ENCODE measurements around the gene CACNA1C.

Gene CACNA1C

DNA sequence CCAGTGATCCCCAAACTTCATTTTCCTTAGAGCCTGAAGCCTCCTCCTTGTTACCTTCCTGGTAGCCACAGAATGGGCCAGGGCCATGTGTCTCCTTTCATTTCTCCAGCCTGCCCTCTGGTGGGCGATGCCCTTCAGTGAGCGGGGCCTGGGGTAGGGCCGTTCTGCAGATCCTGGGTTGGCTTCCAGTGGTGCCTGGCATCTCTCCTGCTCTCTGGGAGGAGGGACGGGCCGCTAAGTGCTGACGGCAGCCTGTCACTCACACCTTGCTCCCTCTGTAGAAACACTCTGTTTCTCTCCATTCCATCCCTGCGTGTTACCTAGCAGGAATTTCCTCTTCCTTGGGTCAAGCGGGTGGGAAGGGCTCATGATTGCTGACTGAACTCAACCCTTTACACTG, 232.1 kb downstream of the CACNA1C start:
- no peak for ATAC-seq

DNA sequence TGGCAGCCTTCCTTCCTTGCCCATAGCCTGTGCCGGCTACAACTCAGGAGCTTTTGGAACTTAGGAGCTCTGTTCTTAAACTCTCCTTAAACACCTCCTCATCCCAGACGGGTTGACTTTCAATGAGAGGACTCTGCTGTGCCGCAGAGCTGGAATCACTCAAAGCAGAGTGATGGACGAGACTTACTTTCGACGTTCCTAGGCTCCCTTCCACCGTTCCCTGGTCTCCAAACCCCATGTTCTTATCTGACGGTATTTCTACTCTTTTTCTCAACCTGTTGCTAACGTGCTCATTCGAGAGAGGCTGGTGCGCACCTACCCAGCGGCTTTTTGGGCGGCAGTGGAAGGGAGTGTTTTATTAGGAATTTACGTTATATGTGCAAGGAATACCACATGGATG, 232.7 kb downstream of the CACNA1C start:
- no peak for ATAC-seq

DNA sequence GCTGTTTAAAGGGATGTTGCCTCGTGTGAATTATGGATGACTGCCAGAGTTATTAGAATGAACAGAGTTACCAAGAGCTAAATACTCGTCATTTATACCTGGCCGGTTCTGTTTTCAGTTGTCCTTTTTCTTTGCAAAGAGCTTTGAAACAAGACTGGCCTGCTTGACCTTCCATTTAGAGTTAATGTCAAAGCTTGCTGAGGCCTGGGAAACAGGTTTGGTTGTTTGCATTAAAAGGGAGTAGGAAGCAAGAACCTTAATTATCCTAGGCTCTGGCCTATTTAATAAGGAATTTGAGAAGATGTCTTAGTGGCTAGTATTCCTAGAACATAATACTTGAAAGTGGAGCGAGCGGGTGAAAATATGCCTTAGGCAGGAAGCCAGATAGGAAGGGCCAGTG, 233.3 kb downstream of the CACNA1C start:
- no peak for ATAC-seq

DNA sequence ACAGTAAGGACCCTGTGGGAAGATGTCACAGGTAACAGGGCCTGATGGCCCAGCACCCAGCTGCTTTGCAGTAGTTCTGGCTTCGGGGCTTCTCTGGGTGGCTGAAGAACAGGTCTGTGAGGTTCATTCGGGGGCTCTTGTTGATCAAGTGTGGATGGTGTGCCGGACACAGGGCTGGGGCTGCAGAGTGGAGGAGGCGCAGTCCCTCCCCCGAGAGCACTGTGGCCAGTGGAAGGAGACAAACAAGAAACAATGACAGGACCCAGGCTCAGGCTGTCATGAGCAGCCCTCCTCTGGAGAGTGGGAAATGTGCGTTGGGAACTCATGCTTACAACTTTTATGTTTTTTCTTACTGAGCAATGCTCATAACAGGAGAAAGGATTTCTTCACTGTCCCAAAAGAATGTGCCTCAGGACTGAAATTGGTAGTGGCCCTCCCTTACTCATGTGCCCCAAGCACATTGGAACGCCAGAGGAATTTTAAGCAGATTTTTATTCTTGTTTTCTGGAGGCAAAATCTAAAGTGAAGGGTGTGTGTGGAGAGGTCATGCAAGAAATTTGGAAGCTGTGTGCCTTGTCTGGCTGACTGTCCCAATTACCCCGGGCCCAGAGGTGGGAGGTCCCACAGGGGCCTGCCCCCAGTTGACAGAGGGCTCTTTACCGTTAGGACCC, 233.8 kb downstream of the CACNA1C start:
- no peak for ATAC-seq

DNA sequence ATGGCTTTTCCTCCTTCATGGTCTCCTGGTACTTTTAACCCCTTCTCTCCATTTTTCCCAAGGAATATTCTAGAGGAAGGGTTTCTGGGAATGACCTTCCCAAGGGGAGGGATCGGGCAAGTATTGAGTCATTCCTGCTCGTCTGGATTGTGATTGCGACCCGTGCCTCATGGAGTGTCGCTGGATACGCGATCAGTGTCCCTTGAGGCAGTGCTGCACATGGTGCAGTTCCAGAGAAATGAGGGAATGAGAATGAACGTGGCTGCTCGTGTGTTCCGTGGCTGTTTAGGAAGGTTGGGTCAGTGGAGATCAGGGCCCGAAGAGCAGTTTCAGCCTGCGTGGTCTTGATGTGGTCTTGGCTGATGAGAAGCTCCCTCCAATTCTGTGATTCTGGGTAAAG, 234.4 kb downstream of the CACNA1C start:
- no peak for ATAC-seq

DNA sequence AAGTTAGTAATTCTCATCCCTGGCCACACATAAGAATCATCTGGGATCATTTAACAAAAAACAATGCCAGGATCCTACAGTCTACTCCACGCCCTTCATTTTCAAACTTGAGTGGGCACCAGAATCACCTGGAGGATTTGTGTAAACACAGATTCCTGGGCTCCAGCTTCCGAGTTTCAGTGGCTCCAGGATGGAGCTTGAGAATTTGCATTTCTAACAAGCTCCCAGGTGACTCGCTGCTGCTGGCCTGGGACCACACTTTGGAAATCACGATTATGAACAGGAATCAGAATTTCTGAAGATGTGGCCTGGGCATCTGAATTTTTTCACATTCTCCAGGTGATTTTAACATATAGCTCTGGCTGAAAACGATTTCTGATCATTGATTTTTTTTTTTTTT, 234.8 kb downstream of the CACNA1C start:
- no peak for ATAC-seq

DNA sequence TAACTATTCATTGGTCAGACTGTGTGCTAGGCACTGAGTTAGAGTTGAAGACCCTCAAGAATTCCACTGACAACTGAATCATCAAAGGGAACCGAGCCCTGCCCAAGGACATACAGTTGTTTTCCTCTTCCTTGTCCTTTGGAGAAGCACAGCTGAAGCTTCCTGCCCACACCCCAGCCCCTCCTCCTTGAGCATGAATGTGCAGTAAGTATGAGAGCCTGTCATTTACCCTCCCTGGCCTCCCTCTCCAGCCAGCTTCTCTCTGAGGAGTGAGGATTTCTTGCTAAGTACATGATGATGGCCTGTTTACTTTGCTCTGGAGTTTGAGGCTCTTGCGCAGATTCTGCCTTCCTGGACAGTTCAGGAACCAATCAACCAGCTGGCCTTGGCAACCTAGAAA, 235.2 kb downstream of the CACNA1C start:
- ATAC-seq: no peak

DNA sequence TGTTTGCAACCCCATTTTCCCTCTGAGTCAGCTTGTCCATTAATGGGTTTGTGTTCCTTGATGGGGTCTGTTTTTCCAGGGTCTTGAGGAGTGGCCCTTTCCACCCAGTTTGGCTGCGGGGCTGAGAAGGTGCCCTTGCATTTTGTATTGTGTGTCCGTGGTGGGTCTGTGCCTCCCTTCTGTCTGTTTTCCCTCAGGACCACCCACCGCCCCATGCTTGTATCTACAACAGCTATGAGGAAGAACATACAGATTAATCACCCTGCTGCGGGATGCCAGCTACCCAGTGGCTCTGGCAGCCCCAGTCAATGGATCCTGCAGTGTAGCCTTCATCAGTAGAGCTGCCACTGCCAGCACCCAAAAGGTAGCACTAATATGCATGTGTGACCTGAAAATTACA, 235.7 kb downstream of the CACNA1C start:
- ATAC-seq: no peak

DNA sequence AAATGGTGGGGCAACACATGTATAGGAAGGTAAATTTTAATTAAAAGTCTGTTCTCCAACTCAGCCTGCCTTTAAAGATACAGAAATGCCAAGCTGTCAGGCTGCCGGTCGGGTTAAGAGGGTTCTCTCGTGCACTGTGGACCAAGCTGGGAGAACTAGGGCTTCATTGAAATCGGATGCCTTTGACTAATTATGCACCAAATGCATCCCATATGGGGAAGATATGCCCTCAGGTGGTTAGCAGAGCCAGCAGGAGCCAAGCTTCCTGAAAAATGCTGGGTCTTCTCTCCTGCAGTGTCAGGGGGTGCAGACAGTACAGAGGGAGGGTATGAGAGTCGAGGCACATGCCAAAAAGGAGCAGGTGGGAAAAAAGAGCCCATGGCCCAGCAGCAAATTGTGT, 236.1 kb downstream of the CACNA1C start:
- no peak for ATAC-seq

DNA sequence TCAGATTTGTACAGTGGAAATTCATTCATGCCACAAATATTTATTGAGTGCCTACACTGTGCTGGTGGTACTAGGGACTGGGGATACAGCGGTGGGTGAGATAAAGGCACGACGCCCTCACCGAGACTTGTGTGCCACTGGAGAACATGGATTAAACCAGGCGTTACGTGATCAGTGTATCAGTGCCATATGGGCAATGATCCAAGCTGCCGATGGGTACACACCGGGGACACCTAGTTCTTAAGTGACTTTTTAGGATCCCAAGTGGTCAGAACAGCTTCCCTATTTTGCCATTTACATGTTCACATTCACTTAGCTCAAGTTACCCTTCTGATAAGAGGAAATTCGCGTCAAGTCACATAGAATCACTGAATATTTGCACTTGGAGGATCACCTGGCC, 236.7 kb downstream of the CACNA1C start:
- ATAC-seq: no peak

DNA sequence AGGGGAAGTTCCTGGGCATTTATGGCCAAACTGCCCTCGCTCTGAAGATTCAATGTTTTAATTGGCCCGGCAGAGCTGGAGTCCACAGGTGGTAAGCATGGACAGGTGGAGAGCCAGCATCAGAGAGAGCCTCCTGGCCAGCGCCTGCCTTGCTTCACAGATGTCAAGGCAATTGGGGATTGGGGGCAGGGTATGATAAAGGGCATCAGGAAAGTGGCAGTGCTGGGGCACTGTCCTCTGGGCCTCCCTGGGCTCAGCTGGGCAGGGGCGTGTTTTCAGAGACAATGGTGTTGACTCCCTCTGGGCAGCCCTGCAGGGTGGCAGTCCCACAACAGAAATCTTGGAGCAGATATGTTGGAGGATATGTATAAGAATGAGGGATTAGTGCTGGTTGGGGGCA, 237.3 kb downstream of the CACNA1C start:
- ATAC-seq: no peak

DNA sequence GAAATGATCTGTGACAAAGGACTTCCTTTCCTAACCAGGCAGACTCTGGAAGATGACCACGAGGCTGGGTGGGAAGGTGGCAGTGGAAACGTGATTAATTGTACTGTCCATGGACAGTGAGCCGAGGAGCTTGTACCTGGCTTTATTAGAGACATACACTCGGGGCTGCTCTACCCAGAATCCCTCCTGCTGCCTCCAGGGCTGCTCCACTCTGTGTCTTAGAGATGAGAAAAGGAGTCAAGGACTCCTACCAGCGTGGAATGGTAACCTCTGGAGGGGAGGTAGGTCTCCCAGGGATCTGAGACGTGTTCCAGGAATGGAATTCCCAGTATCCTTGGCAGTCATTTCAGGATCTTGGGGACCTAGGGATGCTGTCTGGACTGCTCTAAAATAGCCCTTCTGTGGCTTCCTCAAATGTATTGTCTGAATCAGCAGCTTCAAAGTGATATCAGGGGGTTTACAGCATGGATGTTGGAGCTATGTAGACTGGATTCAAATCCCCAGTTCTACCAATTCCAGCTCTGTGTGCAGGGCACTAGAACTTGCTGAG, 237.8 kb downstream of the CACNA1C start:
- no peak for ATAC-seq

DNA sequence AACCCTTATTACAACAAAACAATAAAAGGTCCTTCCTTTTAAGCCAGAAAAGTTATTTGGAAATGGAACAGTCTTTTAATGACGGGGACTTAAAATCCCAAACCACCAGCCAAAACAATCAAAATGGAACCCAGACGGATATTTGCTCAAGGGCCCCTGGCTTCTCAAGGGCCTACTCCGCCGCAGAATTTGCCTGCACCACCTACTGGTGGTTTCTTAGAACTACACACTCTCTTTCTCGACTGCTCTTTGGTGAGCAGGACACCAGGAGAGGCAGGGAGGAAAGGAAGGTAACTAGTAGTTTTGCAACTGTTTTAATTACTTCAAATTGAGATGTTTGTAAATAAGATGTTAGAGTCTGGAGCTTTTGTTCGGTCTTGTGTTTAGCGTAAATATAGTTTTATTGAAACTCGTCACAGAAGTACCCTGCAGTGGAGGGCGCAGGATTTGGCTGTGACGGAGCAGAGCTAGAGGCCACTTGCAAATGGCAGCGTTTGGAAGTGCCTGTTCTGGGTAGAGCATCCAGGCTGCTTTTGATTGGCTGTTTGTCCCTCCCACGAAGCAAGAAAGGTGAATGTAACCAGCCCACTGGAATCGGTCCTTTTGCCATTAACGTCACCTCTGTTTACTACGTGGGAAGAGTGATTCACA, 238.5 kb downstream of the CACNA1C start:
- ATAC-seq: no peak

DNA sequence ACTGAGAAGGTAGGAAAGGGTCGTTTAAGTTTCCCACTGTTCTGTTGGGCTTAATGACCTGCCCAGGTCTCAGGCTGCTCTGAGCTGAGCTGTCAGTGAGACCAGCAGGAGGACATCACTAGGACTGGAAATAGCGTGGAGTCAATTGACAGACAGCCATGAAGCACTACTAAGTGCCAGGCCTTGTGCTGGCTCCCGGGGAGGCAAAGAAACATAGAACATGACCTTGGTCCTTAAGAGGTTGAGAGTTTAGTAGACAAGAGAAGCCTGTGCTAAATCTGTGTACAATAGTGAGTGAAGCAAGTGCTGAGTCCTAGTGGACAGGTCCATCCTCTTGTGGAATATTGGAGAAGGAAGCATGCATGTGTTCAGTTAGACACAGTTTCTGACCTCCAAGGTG, 239.2 kb downstream of the CACNA1C start:
- no peak for ATAC-seq

DNA sequence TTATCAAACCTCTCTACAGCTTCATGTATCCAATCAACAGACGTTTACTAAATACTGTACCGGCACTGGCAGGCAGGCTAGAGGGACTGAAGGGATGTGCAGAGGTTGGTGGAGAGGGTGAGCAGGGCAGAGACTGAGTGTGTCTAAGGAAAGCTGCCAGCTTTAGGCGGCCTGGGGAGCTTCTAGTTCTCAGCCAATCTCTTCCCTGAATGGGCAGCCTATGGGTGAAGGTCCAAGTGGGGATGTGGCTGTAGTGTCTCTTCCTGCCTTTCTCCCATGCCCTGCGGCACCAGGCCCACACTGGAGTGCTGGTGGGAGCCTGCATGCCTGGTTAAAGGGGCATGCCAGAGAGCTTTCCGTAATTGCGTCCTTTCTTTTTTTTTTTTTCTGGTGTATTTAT, 239.8 kb downstream of the CACNA1C start:
- ATAC-seq: no peak

DNA sequence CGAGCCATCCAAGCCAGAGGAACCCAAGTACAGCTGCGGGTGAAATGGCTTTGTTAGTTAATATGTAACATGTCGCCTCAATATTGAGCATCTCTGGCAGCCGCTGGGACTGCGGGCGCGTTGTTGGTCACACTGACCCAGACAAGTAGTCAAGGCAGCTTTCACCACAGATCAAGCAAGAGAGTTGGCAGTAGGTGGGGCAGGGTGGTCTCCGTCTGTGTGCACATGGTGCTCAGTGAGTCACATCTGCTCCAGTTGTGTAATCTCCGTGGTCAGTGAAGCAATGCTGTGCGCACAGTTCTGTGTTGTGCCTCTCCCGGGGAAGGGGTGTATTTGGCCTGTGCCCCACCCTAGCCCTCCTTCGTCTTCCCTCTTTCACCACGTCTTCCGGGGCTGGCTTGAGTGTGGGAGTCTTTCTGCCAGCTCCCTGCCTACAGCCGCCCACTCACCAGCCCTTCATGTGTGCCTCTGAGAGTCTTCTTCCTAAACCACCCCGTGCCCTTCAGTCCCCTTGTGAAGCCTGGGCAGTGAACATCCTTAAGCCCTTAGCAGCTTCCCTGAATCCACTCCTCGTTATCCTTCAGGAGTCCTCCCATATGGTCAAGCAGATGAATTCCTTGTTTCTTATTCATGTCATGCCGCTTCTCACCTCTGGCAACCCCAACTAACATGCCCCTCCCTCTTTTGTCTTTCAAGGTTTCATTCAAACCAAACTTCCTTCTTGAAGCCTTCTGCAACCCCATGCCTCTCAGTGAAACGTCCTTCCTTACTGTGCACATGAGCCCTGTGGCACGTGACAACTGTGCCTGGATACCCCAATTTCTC, 242.1 kb downstream of the CACNA1C start:
- ATAC-seq: peak in 1 of 2 donors; percentile 24

DNA sequence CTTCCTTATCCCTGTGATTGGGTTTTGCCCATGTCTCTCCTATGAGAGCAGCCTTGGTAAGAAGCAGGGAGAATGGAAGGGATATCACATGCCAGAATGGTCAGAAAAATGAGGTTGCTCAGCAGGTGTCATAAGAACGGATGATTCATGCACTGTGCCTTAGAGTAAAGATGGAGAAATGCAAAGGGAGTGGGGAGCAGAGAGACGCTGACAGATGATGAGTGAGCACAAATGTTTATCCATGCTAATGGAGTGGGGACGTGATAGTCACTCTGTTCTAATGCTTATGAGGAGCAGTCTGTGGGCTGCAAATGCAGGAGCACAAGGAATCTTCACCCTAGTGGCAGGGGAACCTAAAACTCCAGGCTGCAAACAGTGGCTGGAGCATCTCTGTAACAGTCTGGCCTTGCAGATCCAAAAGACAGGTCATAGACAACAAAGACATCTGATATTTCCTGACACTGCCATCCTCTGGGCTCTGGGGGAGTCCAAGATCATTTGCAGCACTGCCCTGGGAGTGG, 243.2 kb downstream of the CACNA1C start:
- no peak for ATAC-seq

DNA sequence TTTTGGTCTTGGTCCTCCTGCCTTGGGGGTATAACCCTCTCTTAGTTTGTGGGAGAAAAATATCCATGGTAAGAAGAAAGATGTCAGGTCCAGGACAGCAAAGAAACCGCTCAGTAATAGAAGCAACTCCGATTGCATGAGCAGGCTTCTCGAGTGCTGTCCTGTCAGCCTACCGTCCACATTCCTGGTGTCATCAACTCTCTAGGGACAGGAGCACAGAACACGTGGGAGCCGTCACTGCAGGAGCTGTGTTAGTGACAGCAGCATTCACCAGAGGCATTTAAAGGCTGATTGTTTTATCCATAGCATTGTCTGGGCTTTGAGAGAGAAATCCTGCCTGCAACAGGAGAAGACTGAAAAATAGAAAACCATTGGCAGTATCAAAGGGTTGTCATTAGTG, 244.2 kb downstream of the CACNA1C start:
- no peak for ATAC-seq

DNA sequence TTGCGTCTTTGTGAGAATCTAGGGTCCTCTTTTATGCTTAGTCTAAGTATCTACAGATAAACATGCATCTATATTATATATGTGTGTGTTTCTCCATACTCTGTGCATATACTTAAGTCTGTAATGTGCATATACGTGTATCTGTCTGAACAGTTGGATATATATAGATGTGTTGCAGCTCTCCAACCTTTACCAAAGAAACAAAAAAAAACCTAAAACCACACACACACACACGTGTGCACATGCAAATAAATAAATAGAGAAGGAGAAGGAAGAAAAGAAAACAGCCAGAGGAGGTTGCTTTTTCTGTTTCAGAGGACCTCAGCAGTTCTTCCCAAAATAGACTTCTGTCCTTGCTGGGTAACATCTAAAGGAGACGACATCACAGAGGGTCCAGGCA, 244.9 kb downstream of the CACNA1C start:
- no peak for ATAC-seq

DNA sequence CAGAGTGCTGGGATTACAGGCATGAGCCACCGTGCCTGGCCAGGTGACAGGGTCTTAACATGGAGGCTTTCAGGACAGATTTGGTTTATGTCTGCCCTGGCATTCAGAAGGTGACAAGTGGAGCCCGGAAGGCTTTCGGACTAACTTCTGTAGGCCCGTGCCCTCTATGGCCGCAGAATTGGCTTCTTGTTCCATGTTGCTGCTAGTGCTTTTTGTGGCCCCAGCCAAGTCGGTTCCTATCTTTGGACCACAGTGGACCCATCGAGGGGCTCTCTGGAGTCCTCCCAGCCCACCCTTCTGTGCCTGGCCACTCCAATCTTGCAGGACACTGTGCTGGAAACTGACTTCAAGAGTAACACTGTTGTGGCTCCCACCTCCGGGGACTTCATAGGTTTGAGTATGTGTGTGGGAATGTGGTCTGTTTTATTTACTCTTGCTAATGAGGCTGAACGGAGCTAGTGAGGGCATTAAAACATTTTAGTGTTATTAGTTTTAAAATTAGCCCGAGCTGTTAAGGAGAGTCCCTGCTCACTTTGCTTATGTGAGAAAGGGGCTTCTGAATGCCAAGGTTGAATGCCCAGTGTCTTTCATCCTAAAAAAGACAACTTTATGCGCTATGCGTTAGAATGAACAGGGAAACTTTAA, 245.9 kb downstream of the CACNA1C start:
- ATAC-seq: no peak

DNA sequence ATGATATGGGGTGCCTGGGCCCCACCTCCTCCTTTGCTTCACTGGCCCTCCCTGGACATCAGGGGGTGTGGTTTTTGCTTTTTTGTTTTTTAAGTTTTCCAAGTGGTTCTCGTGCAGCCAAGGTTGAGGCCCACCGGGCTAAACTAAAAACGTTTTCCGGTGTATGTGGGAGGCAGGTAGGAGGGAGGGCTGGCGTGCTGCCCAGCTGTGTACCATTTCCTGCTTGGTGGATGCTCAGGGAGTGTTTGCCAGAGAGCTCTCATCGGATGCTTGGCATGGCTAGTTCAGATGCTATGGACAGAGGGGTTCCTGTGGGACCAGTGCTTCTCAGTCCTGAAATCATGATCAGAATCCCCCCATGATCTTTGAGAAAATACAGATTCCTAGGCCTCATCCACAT, 246.4 kb downstream of the CACNA1C start:
- ATAC-seq: no peak

DNA sequence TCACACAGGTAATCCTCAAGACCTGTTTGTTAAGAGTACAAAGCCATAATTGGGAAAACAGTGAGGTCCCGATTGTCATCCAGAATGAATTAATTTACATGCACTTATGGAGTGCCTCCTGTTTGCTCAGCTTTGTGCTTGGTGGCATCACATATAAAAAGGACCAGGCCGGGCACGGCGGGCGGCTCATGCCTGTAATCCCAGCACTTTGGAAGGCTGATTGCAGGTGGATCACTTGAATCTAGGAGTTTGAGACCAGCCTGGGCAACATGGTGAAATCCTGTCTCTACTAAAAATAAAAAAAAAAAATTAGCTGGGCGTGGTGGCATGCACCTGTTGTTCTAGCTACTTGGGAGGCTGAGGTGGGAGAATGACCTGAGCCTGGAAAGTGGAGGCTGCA, 247.4 kb downstream of the CACNA1C start:
- no peak for ATAC-seq

DNA sequence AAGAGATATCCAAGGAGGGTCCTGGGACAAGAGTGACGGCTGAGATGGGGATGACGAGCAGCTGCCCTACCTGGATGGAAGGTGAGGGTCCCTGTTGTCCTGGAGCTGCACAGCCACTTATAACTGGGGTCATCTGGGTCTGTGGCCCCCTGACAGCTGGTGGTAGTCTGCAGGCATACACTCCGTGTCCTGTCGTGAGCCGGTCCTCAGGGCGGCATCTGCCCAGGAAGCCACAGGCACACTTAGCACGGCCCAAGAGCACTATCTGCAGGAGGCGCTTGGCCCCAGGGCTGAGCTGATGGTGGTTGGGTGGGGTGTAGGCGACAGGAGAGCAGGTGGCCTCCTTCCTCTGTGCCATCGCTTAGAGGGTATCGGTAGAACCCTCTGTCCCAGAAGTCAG, 248.1 kb downstream of the CACNA1C start:
- ATAC-seq: no peak
